WI38 (cell line): ENCODE data around the gene RASSF4.

Experiments used
- H3K4me3 ChIP-seq: 2 replicates; pipeline ENCODE4 v1.5.1; 2011; ENCODE audit warnings: low read depth, mild to moderate bottlenecking, control low read depth, low read length
- TF ChIP-seq, protein P1 (sequence below): IDR thresholded peaks from 2 replicates; pipeline ENCODE4 v1.5.1; 2012; ENCODE audit warnings: low read depth, mild to moderate bottlenecking, control low read depth, low read length

Gene RASSF4

DNA sequence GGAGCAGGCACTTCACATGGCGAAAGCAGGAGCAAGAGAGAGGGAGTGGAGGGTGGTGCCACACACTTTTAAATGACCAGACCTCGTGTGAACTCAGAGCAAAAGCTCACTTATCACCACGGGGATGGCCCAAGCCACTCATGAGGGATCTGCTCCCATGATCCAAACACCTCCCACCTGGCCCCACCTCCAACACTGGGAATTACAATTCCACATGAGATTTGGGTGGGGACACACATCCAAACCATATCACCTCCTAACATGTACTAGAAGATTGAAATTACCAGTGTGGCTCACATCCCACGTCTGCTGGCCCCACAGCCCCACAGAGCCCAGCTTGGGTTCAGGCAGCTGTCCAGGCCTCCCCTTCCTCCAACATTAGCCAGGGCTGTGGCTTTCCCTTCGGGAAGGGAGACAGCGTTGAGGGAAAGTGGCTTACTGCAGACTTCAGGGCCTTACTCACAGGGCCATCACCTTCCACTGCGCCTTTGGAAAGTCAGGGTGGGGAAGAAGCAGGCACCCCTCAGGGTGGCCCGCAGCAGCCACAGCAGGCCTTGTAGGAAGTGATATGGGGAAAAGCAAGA lies 11.3 kb downstream of the RASSF4 start:
- H3K4me3 ChIP-seq, result no peak overlapping the region
- TF ChIP-seq, protein P1, sequence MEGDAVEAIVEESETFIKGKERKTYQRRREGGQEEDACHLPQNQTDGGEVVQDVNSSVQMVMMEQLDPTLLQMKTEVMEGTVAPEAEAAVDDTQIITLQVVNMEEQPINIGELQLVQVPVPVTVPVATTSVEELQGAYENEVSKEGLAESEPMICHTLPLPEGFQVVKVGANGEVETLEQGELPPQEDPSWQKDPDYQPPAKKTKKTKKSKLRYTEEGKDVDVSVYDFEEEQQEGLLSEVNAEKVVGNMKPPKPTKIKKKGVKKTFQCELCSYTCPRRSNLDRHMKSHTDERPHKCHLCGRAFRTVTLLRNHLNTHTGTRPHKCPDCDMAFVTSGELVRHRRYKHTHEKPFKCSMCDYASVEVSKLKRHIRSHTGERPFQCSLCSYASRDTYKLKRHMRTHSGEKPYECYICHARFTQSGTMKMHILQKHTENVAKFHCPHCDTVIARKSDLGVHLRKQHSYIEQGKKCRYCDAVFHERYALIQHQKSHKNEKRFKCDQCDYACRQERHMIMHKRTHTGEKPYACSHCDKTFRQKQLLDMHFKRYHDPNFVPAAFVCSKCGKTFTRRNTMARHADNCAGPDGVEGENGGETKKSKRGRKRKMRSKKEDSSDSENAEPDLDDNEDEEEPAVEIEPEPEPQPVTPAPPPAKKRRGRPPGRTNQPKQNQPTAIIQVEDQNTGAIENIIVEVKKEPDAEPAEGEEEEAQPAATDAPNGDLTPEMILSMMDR, result no peak

DNA sequence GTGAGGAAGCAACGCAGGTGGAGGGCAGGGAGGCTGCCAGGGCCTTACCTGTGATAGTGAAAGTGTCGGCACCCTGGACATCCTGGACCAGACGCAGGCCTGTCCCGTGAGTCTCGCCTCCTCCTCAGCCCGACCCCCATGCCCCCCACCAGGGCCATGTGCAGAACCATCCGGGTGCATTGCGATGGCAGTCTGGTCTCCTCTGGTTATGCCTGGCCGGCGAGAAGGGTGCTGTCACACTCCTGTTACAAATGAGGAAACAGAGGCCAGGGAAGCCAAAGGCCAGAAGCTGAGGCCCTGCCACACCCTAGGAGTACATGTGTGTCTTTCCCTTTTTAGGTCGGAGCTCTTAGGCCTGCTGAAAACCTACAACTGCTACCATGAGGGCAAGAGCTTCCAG lies 11.8 kb downstream of the RASSF4 start:
- no peak overlapping the region for H3K4me3 ChIP-seq
- TF ChIP-seq, protein P1, result no peak

DNA sequence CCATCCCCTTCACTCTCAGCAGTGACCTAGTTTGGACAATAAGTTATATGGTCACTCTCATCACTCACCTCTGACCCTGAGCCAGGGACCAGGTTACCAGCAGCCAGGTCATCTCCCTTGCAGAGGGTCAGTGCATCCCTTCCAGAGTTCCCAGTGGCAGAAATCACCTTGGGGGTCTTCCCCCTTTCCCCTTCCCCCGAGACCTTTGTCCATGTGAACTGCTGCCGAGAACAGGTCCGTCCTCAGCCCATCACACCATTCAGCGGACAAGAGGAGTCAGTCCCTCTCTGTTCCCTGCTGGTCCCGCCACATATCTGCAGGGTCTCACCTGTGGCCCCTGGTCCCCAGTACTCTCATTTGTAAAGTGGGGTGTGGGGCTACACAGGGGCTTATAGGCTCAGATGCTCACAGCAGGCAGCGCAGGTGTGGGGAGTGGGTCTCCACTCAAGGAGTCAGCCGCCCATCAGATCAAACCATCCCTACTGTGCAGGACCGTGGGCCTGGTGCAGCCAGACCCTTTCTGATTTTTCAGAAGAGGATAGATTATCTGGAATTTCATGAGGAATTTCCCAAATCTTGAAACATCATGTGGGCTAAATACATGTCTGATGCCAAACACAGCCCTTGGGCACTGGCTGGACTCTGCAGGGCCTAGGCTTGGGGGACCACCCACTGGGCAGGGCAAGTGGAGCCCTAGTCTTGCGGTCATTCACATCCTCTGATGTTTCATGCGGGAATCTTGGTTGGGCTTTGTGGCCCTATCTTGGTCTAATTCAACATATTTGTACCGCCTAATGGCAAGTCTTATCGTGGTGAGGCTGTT lies 12.5 kb downstream of the RASSF4 start:
- TF ChIP-seq, protein P1, result no peak
- H3K4me3 ChIP-seq, result no peak overlapping the region

DNA sequence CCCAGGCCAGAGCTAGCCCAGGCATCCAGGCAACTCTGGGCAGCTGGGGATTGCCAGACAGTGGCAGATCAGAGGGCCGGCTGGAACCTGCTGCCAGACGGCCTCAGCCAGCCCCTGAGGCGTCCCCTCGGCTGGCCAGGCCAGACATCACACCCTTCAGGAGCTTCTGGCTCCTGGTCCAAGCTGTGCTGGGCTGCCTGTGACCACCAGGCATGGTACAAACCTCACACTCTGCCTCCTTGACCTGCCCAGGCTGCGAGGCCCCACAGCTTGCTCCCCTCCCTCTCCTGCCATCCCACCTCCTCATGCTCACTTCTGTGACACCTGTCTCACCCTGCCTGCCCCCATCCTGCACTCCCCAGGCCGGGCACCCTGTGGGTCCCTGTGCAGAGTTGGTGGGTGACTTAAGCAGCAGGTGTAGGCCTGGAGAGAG lies 13.3 kb downstream of the RASSF4 start:
- TF ChIP-seq, protein P1, result no peak
- no peak overlapping the region for H3K4me3 ChIP-seq

DNA sequence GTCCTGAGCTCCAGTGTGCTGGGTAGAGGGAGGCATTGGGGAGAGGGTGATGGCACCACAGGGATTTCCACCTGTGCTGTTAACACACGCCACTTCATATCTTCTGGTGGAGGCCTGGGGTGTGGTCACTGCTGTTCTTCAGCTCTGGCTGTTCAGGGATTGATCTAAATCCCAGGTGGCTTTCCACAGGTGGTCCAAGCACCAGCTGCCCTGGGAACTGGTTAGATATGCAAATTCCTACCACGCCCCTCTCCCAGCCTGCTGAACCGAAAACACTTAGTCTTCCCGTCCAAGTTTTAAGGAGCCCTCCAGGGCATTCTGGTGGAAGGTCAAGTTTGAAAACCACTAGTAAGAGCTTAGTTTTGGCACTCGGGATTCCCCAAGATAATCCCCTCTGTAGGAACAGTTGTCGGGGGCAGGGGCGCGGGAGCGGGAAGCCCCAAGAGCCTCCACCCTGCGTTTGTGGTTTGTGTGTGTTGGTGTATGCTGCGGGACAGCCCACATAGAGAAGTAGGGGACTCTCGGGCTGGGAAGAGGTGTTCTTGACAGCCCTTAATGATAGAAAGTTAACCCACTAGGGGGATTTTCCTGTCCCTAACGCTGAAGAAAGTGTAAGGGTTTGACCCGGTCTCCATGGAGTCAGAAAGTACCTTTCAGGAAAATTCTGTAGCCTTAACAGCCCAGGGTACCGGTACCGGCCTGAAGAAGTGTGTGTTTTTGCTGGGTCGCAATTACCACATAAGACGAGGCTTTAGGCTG lies 13.9 kb downstream of the RASSF4 start:
- no peak overlapping the region for H3K4me3 ChIP-seq

DNA sequence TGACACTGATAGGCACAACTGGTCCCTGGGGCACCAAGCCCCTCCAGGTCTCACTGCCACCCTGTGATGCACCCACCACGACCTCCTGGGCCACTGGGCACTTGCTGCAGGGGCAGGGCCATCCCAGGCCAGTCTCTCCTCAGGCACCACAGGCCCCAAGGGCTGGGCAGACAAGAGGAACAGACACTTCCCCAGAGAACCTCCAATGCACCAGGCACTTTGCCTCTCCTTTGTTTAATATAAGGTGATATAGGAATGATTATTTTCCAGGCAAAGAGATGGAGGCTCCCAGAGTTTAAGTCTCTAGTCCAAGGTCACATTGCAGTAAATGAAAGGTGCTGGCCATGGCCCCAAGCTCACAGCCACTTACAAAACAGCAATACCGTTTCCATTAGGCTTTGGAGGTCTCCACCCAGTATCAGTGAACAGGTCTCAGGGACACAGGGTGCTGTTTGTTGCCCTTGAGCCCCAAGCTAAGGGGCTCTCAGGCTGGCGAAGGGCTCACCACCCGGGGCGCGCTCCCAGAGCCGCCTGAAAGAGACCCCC lies 14.6 kb downstream of the RASSF4 start:
- TF ChIP-seq, protein P1, result no peak
- H3K4me3 ChIP-seq, result 0 out of 2 replicates have a peak overlapping the region, but pooled peaks have one; percentile 32

More for the DNA sequence above, 13.9 kb downstream of the RASSF4 start:
- TF ChIP-seq, protein P1, result no peak
